GM11168 (cell line): ENCODE data around the gene GAS2L1.

Experiments used
- in situ Hi-C: fragments of 300-500 bp; cut with MboI; formaldehyde crosslinking; loops from one replicate; pipeline ENCODE4 v1.12.0; 2022; ENCODE audit warnings: low sequenced_read_pairs; ENCODE audit not compliant: unreplicated experiment

GAS2L1 gene

DNA sequence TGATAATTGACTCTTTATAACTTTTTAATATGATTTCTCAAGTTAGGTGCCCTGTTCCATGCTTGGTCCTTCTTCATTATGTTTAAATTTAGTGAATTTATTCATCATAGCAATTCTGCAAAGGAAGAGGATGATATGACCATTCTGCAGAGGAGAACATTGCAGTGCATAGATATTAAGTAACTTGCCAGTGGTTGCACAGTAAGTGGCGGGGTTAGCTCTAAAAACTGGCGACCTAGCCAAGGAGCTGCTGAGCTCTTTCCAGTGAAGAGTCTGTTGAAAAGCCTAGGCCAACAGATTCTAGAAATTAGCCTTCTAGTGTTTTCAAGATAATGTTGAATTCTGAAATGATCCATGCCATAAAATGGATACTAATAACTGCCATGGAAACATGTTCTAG lies 33.8 kb upstream of the GAS2L1 start:
- in situ Hi-C loops: no loop called here

DNA sequence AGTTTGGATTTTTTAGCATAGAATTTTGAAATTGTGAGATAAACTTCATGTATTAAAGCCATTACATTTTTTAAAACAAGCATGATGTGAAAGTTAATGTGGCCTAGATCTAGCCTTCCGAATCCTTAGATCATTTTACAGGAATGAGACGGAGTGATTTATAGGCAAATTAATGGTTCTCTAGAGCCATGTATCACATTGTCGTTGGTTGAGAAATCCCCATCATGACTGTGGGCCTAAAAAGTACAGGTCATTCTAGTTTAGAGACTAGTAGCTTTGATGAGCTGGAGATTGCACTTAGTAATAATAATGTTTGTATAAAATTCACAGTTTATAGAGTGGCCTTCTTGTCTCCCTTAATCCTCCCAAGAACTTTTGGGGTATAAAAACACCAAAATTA lies 31.3 kb upstream of the GAS2L1 start:
- in situ Hi-C loops: no loop called here

DNA sequence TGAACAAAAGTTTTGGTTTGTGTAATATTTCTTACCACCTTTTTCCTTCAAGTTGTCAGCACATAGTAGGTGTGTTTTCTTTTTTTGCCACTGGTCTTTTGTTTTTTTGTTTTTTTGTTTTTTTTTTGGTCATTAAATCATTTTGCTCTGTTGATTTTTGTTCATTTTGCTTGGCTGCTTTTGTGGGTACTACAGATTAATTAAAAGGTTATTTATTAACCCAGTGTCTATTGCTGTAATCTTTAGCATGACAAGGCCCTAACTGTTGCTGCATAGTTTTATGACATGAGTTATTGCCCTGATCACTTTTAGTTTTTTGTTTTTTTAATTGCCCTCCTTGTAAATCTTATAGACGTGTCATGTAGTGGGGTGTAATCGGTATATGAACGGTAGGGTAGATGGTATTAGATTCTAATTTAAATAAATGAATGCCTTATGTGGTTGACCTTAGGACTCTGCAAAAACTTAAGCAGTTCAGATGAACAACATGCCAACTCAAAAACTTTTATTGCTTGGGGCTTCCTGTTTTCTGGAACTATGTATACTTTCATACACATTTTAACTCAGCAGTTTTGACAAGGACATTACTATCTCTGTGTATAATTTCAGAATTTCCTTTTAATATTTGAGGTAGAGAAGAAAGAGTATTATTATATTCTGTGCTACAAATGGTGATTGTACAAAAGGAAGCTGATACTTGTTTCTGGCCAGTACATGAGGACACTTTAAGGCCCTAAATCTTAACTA lies 30.5 kb upstream of the GAS2L1 start:
- in situ Hi-C loops: no loop called here

DNA sequence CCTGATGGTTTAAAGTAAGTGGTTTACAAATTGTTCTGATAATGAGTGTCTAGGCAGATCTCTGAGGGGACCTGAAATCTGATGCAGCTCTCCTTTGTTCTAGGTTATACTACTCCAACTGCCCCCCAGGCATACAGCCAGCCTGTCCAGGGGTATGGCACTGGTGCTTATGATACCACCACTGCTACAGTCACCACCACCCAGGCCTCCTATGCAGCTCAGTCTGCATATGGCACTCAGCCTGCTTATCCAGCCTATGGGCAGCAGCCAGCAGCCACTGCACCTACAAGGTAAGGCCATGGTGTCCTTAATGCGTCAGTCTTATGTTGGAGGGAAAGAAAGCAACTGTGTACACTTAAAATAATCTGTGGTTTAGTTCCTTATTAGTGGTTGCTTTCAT lies 28.5 kb upstream of the GAS2L1 start:
- in situ Hi-C loops: no loop called here

DNA sequence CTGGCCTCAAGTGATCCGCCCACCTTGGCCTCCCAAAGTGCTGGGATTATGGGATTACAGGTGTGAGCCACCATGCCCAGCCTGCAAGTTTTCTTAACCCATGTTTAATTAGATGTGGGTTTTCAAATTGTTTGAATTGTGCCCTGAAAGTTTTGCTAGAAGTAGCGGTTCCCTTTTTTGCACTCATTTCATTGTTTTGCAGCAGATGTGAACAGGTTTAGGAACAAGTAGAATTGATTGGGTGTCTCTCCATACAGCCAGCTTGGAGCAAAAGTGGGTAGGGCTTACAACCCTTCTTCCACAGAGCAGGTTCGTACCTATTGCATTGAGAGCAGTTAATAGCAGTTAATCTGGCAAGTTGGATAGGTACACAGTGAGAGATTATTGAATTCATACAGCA lies 22.3 kb upstream of the GAS2L1 start:
- in situ Hi-C loops: no loop called here

DNA sequence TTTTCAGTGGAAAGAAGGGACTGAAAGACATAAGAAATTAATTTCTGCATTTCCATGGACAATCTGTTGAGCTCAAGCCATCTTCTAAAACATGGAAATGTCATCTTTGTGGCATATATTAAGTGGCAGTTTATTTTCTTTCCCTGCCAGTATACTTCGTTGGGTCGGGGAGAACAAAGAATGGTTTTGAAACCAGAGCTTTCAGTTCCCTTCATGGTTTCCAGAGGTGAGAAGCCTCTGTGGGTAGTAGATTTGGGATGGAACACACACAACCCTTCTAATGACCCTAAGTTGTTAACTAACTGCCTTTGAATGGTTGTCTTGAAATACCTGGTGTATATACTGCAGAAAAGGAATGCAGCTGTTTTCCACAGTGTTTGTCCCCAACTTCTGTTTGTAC lies 17.6 kb upstream of the GAS2L1 start:
- in situ Hi-C loops: no loop called here

DNA sequence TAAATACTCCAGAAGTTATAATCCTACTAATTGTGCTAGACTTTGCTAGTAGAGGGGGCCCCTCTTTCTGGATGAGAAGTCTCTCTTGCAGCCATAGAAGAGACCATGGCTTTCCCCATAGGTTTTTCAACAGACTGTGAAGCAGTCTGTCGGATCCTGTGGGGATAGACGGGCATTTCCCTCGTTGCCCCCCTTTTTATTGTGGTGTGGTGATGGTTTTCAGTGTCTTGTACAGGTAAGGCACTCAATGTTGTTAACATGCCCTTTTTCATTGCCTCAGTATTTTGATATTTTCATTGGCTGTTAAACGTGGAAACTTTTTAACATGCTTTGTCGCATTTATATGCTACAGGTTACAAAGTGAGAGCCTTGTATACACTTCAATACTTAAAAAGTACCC lies 16.4 kb upstream of the GAS2L1 start:
- in situ Hi-C loops: no loop called here

DNA sequence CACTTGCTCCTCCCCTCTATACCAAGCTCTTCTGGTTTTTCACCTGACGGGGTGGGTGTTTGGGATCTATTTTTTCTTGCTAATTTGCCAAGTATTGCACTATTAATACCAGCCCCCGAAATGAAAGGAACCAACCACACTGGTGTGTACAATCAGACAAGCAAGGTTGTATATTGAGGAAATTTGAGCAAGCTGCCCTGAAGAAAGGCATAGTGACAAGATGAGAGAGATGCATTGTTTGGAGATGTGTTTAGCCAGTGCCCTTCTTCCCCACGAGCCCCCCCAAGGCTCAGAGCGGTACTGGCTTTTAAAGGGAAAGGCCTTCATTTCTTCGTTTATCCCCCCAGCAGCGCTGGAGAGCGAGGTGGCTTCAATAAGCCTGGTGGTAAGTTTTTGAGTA lies 15.2 kb upstream of the GAS2L1 start:
- in situ Hi-C loops: no loop called here

DNA sequence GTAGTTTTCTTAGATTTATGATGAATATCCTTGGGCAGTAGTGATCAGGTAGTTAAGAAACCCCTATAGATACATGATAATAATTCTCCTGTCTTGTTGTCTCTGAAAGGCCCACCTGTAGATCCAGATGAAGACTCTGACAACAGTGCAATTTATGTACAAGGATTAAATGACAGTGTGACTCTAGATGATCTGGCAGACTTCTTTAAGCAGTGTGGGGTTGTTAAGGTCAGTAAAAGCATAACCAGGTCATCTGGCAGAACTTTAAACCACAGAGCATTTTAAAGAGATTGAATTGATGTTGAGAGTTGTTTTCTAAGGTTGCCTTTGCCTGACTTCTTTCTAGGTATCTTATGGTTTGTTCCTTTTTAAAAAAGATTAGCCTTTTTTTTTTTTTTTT lies 14.1 kb upstream of the GAS2L1 start:
- in situ Hi-C loops: no loop called here

DNA sequence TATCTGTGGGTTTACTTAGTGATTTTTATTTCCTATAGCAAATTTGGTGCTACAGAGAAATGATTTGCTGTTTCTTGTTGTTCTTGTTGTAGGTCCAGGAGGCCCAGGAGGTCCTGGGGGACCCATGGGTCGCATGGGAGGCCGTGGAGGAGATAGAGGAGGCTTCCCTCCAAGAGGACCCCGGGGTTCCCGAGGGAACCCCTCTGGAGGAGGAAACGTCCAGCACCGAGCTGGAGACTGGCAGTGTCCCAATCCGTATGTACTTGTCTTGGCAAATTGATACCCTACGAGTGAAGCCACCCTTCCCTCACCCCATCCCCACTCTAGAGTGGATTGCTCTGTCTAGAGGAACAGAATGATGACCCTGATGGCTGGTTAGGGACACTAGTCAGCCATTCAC lies 7.8 kb upstream of the GAS2L1 start:
- in situ Hi-C loops: no loop called here

DNA sequence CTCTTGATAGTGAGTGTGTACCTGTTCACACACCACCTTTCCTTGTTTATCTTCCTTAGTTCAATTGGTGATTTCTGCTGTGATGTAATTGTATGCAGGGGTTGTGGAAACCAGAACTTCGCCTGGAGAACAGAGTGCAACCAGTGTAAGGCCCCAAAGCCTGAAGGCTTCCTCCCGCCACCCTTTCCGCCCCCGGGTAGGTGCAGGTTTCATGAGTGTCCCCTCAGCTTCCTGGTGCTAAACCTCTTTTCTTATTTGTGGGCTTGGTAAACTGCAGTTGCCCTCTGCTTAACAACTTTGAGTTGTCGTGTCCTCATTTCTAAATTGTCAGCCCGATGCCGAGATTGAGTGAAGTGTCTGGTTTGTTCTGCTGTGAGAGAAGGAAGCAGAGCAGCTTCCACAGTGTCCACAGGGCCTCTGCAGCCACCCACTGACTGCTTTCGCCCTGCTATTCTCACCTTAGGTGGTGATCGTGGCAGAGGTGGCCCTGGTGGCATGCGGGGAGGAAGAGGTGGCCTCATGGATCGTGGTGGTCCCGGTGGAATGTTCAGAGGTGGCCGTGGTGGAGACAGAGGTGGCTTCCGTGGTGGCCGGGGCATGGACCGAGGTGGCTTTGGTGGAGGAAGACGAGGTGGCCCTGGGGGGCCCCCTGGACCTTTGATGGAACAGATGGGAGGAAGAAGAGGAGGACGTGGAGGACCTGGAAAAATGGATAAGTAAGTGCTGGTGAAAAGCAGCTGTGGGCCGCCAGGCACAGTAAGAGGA lies 7.1 kb upstream of the GAS2L1 start:
- in situ Hi-C loops: no loop called here

DNA sequence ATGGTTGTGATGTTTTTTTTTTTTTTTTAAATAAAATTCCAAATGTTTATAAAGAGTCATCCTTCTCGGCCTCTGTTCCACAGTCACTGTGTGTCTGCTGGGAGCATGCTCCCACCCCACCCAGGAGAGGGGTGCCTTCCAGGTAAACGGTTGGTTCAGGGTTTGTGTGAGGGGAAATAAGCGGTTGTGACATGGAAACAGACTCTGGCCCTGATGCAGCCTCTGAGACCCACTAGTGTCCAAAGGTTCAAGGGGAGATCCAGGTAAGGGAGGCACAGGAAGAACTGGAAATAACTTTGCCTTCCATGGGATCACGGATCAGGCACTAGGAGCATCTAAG lies 6.0 kb upstream of the GAS2L1 start:
- in situ Hi-C loops: no loop called here

DNA sequence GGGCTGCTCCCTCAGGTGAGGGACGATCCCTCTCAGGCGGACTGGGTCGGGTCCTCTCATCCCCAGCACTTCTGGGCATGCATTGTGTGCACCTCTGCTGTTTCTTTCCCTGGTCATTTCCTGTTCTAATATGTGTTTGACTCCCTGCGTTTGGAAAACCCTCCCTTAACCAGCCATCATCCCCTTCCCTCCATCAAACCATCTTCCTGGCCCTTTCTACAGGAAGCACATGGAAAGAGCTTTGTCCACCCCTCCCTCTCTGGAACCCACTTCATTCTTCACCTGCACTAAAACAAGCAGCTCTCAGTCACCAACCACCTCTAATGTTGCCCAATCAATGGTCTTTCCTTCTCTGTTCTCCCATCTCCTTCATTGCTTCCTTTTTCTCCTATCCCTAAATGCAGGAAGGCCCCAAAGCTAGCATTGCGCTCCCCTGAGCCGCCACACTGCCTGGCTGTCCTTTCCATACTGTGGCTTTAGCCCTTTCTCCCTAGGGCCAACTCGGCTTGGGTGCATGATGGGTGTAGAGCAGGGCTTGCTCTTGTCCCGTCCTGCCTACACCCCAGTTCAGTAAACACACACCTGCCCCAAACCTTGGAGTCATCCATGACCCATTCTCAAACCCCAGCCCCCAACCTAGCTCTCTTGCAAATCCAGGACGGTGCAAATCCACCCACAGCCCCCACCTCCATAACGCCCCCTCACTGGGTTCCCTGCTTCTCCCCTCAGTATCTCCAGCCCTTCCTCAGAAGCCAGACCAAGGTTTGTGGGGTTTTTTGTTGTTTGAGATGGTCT lies 5.4 kb upstream of the GAS2L1 start:
- in situ Hi-C loops: no loop called here

DNA sequence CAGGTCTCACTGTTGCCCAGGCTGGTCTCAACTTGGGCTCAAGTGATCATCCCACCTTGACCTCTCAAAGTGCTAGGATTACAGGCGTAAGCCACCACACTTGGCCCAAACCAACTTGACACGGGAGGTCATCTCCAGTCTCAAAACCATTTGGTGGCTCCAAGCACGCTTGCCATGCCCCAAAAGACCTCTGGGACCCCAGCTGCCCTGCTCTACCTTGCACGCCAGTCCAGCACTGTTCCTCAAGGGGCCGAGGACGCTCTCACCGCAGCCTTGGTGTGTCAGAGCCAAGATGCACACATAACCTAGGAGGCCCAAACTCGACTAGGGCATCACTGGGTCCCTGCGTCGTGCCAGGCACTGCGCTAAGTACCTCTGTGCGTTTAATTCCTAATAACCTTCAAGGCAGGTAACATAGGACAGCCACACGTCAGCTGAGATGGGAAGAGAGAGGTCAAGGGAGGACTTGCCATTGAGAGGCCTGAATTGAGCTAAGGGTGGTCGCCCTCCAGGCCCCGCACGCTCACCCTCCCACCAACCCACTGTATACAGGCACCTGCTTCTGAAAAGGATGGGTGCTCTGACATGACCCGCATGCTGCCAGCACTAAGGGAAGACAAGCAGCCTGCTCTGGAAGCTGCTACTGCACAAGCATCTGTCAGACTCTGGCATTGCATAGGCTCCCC lies 4.6 kb upstream of the GAS2L1 start:
- in situ Hi-C loops: no loop called here

DNA sequence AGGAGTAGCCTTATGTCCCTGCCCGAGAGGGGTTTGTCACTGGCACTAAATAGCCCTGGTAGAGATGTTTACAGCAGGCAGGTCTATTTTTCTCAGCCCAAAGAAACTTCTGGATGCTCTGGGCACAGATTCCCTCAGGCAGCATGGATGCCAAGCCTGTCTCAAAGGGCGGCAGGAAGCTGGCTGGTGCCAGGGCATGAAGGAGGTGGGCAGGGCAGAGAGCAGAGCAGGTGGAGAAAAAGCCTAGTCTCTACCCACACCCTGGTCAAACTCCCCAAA lies 4.1 kb upstream of the GAS2L1 start:
- in situ Hi-C loops: no loop called here

DNA sequence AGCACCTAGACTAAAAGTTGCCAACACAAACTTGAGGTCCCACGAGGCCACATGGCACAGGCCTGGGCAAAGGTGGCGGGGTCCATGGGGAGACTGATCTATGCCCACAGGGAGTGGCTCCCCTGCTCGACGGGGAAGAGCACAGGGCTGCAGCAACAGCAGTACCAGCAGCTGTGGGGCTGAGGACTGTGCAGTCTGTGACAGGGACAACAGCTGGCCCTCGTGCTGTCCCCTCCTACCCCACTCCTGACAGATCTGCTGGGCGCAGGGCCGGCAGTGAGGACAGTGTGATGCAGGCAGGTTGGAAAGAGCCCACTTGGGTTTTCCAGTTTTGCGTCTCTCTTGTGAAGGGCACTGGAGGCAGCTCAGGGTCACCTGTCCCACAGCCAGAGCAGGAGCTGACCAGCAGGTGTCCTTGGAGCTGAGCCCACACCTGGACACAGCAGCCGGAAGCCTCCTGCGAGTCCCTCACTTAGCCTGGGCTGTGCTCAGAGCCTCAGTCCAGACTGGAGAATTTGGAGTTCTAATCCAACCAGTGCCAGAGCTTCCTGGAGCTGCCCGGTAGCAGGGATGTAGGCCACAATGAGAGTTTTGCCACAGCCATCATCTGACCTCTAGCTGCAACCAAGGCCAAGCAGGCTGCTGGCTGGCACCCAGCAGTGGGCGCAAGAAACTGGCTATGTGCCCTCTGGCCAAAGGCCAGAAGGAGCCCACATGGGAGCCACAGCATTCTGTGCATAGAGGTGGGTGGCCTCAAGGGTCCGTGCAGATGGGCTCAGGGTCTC lies 3.6 kb upstream of the GAS2L1 start:
- in situ Hi-C loops: no loop called here

DNA sequence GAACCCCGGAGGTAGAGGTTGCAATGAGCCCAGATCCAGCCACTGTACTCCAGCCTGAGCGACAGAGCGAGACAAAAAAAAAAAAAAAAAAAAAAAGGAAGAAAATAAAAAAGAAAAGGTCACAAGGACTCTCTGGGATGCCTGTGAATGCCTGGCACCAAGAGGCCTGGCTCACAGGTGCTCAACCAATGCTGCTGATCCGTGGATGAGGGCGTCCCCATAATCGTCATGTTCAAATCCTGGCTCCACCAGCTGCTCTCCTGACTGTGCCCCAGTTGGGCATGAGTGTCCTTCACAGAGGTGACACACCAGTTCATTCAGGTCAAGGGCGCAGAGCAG lies 645 bp upstream of the GAS2L1 start:
- in situ Hi-C loops: no loop called here

DNA sequence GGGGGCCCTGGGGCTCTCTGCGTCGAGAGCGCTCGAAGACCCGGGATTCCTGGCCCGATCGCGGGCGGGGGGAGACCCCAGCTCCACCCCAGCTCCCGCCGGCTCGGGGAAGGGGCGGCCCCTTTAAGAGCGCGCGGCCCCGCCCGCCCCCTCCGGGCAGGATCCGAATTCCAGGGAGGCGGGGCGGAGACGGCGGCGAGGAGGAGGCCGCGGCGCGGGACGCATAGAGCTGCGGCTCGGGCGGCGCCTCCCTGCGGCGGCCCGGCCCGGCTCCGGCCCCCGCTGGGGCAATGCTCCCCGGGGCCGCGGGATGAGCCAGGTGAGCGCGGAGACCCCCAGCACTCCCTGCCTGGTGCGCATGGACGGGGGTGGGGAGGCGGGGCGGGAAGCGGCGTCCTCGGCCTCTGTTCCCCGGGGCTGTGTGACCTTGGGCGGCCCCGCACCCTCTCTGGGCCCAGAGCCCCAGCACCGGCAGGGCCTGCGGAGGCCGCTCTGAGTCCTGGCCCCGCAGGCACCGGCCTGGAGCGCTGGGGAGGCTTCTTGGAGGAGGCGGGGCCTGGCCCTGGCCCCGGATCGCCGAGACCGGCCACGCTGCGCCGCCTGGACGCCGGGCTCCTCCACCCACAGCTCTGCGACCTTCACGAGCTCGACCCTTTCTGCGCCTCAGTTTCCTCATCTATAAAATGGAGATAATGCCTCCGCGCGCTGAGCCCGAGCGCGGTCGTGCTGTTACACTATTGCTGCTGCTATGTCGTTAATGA lies 565 bp downstream of the GAS2L1 start:
- in situ Hi-C loops: no loop called here

DNA sequence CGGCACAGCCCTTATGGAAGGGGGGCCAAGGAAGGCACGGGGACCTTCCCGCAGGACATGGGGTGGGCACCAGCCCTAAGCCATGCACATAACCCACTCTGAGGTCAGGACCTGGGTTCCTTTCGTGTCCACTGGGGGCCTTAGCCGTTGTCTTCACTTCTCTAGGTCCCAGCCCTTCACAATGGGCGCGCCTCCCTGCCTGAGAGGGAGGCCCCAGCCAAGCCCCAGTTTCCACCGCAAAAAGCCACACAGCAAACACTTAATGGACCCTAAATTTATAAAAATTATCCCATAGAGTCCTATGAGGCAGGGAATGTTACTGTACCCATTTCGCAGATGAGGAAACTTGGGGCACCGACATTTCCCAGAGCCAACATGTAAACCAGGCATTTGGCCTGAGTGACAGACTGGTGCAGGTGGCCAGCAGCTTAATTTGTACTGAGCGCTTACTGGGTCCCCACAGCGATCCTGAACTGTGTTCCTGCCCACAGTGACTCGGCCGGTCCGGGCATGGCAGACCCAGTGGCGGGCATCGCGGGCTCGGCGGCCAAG lies 1.2 kb downstream of the GAS2L1 start:
- in situ Hi-C loops: no loop called here
